Liver (tissue), 9 donors: Measurements from ENCODE around the gene KLC4. TPM values are rescaled to one million over a fixed set of nuclear protein-coding genes. Genes with fewer than 3 reads are reported as not detected.
"Not testable (repeated sequence)": the region's sequence is repeated elsewhere in the genome, so short reads cannot be mapped to it uniquely, and the experiment has no call there.

Experiments used
- DNase-seq: peaks from one replicate; pipeline ENCODE4 v3.0.0-alpha.2; 2017; ENCODE audit warnings: low spot score
- H3K27ac ChIP-seq, 2 donors: one replicate each; pipeline ENCODE4 v1.7.0; 2013; ENCODE audit warnings: inconsistent platforms in 2 of 2, low read length in 2 of 2, control low read depth in 1 of 2, low read depth in 1 of 2, mild to moderate bottlenecking in 1 of 2
- H3K27me3 ChIP-seq, 4 donors: one replicate each; pipeline versions ENCODE4 v1.6.1 to v1.7.0; 2013; ENCODE audit warnings: low read length in 3 of 4, inconsistent platforms in 1 of 4, mild to moderate bottlenecking in 1 of 4, moderate library complexity in 1 of 4; ENCODE audit not compliant: control insufficient read depth in 4 of 4, insufficient read depth in 4 of 4
- H3K36me3 ChIP-seq, 4 donors: one replicate each; pipeline versions ENCODE4 v1.6.1 to v1.7.0; 2013; ENCODE audit warnings: low read length in 3 of 4, mild to moderate bottlenecking in 3 of 4, low read depth in 1 of 4, moderate library complexity in 1 of 4; ENCODE audit not compliant: control insufficient read depth in 4 of 4, insufficient read depth in 3 of 4
- H3K4me1 ChIP-seq, 4 donors: one replicate each; pipeline versions ENCODE4 v1.6.1 to v1.7.0; 2013; ENCODE audit warnings: low read length in 3 of 4, mild to moderate bottlenecking in 3 of 4, moderate library complexity in 1 of 4; ENCODE audit not compliant: control insufficient read depth in 4 of 4, insufficient read depth in 4 of 4
- H3K4me3 ChIP-seq, 3 donors: one replicate each; pipeline versions ENCODE4 v1.6.1 to v1.7.0; 2013; ENCODE audit warnings: low read length in 3 of 3, control low read depth in 1 of 3, low read depth in 1 of 3, mild to moderate bottlenecking in 1 of 3
- H3K9ac ChIP-seq, 2 donors: one replicate each; pipeline ENCODE4 v1.7.0; 2013; ENCODE audit warnings: low read length in 2 of 2, mild to moderate bottlenecking in 2 of 2, moderate library complexity in 2 of 2, control low read depth in 1 of 2, low read depth in 1 of 2
- H3K9me3 ChIP-seq, 4 donors: one replicate each; pipeline versions ENCODE4 v1.6.1 to v1.7.0; 2013; ENCODE audit warnings: low read length in 3 of 4; ENCODE audit not compliant: control insufficient read depth in 4 of 4
- ATF3 ChIP-seq: IDR thresholded peaks from 2 replicates; pipeline ENCODE4 v1.6.1; 2016; ENCODE audit warnings: antibody characterized with exemption
- EGR1 ChIP-seq, 2 donors: IDR thresholded peaks; 2 replicates each; pipeline ENCODE4 v1.6.1; 2016 to 2018; ENCODE audit warnings: antibody characterized with exemption in 2 of 2, low read depth in 2 of 2
- GABPA ChIP-seq, 2 donors: IDR thresholded peaks in 1 of 2; conservative IDR thresholded peaks in 1 of 2; 2 replicates each; pipeline ENCODE4 v1.6.1; 2016; ENCODE audit warnings: antibody characterized with exemption in 2 of 2, mild to moderate bottlenecking in 1 of 2, moderate library complexity in 1 of 2
- HNF4A ChIP-seq, 2 donors: conservative IDR thresholded peaks; 2 replicates each; pipeline ENCODE4 v1.6.1; 2016; ENCODE audit warnings: antibody characterized with exemption in 2 of 2, mild to moderate bottlenecking in 2 of 2
- HNF4G ChIP-seq: IDR thresholded peaks from 2 replicates; pipeline ENCODE4 v1.6.1; 2016; ENCODE audit warnings: antibody characterized with exemption
- JUND ChIP-seq, 2 donors: IDR thresholded peaks; 2 replicates each; pipeline ENCODE4 v1.6.1; 2016; ENCODE audit warnings: antibody characterized with exemption in 2 of 2
- NR2F2 ChIP-seq: IDR thresholded peaks from 2 replicates; pipeline ENCODE4 v1.6.1; 2016; ENCODE audit warnings: antibody characterized with exemption
- RAD21 ChIP-seq, 2 donors: IDR thresholded peaks; 2 replicates each; pipeline ENCODE4 v1.6.1; 2016; ENCODE audit warnings: antibody characterized with exemption in 2 of 2, mild to moderate bottlenecking in 2 of 2
- RXRA ChIP-seq, 2 donors: IDR thresholded peaks; 2 replicates each; pipeline ENCODE4 v1.6.1; 2017 to 2018; ENCODE audit warnings: antibody characterized with exemption in 2 of 2, mild to moderate bottlenecking in 1 of 2
- TAF1 ChIP-seq: conservative IDR thresholded peaks from 2 replicates; pipeline ENCODE4 v1.6.1; 2016; ENCODE audit warnings: antibody characterized with exemption, mild to moderate bottlenecking
- ZBTB33 ChIP-seq: IDR thresholded peaks from 2 replicates; pipeline ENCODE4 v1.6.1; 2016; ENCODE audit warnings: antibody characterized with exemption
- WGBS: extraction: QIAGEN DNeasy Blood & Tissue Kit; methylation state at CpG from one replicate; pipeline ENCODE4 v1.1.7; 2013; 5-methylcytosine and 5-hydroxymethylcytosine counted together
- polyA plus RNA-seq, 2 donors: library from polyadenylated mRNA; stranded (reverse) in 1 of 2; unstranded in 1 of 2; fragments of 200-250 nt in 1 of 2; fragments of >200 nt in 1 of 2; fragmentation: Nextera tagmentation in 1 of 2; extraction: Ambion mirVana in 1 of 2; gene quantifications; one replicate each; pipeline versions ENCODE4 v1.2.1 to v1.2.3, GENCODE V29; 2013 to 2015
- total RNA-seq, 2 donors: library from RNA; depleted of rRNA; stranded (reverse); fragments of >200 nt; gene quantifications; one replicate each; pipeline ENCODE4 v1.2.3, GENCODE V29; 2014
- TF ChIP-seq, protein P1 (sequence below): IDR thresholded peaks from 2 replicates; pipeline ENCODE4 v1.6.1; 2016; ENCODE audit warnings: antibody characterized with exemption
- donor health status: healthy.
- donor health status: healthy.
- donor health status: healthy.
- donor health status: healthy.
- donor health status: healthy.

Gene KLC4
- total and polyA plus RNA-seq, 4 donors, result 33.2 to 97.0 (median 45.9) TPM

- H3K9ac ChIP-seq, result no peak overlapping the region
- H3K4me1 ChIP-seq, result peaks cover 0 to 8% (median 4%) of the 10 kb centered on the region in 4 donors
- H3K4me3 ChIP-seq, result no peak overlapping the region
- 92% methylated on average over 4 of the region's 4 CpGs for WGBS
- H3K27me3 ChIP-seq, result no peaks in the 10 kb centered on the region
- no peaks in the 10 kb centered on the region for H3K36me3 ChIP-seq
- no peak for DNase-seq
- no peaks in the 10 kb centered on the region for H3K9me3 ChIP-seq
- TF ChIP-seq HNF4G, result no peak
- no peak for TF ChIP-seq TAF1
- TF ChIP-seq RAD21 (IDR thresholded peaks at IDR 0.05), result no peak
- TF ChIP-seq GABPA (IDR thresholded peaks at IDR 0.05 in 1 of 2, conservative IDR thresholded peaks at IDR 0.05 in 1 of 2), result no peak
- TF ChIP-seq ATF3, result no peak
- TF ChIP-seq NR2F2, result no peak
- TF ChIP-seq EGR1 (IDR thresholded peaks at IDR 0.05; ENCODE audit: low read depth in 2 of 2), result no peak
- TF ChIP-seq RXRA (IDR thresholded peaks at IDR 0.05), result no peak
- no peak for TF ChIP-seq JUND (IDR thresholded peaks at IDR 0.05)
- TF ChIP-seq HNF4A (conservative IDR thresholded peaks at IDR 0.05), result no peak
- TF ChIP-seq, protein P1, sequence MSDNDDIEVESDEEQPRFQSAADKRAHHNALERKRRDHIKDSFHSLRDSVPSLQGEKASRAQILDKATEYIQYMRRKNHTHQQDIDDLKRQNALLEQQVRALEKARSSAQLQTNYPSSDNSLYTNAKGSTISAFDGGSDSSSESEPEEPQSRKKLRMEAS, result no peak
- TF ChIP-seq ZBTB33, result no peak
- no peak overlapping the region for H3K27ac ChIP-seq
Measured at GRCh38 chr6:43081043-43081442, 21.6 kb downstream of the KLC4 start.

- H3K4me3 ChIP-seq, DNase-seq, H3K4me1 ChIP-seq, H3K27me3 ChIP-seq, H3K36me3 ChIP-seq, H3K27ac ChIP-seq, H3K9ac ChIP-seq, H3K9me3 ChIP-seq: not testable (repeated sequence)
- WGBS, result 91% methylated on average over 9 of the region's 9 CpGs
Measured at GRCh38 chr6:43081922-43082321, 22.5 kb downstream of the KLC4 start.

GRCh38 chr6:43082806-43083655 lies 23.6 kb downstream of the KLC4 start:
- 85% methylated on average over 13 of the region's 13 CpGs for WGBS
- no peak for DNase-seq

More at GRCh38 chr6:43082806-43083655, 23.6 kb downstream of the KLC4 start:
- TF ChIP-seq RXRA (IDR thresholded peaks at IDR 0.05), result no peak
- Histone ChIP-seq H3K27ac (no peak overlapping the region), H3K9ac (no peak overlapping the region), H3K36me3 (no peaks in the 10 kb centered on the region), H3K9me3 (no peaks in the 10 kb centered on the region), H3K27me3 (no peaks in the 10 kb centered on the region), H3K4me3 (no peak overlapping the region), H3K4me1 (no peaks in the 10 kb centered on the region)
